GM12864 (cell line): ENCODE results near the gene ABCA9.
"Not testable (repeated sequence)": the region's sequence is repeated elsewhere in the genome, so short reads cannot be mapped to it uniquely, and the experiment has no call there.

ENCODE experiments used
- DNase-seq: peaks from one replicate; pipeline ENCODE4 v3.0.0-alpha.2; 2011; ENCODE audit warnings: low read depth
- H3K4me3 ChIP-seq: 2 replicates; pipeline ENCODE4 v1.5.1; 2011; ENCODE audit warnings: mild to moderate bottlenecking, low read depth, low read length, control low read depth
- TF ChIP-seq, protein P1 (sequence below): IDR thresholded peaks from 2 replicates; pipeline ENCODE4 v1.5.1; 2011; ENCODE audit warnings: low read depth, mild to moderate bottlenecking, moderate library complexity, low read length, control low read depth, inconsistent platforms; ENCODE audit errors: missing control alignments

The ABCA9 gene

DNA sequence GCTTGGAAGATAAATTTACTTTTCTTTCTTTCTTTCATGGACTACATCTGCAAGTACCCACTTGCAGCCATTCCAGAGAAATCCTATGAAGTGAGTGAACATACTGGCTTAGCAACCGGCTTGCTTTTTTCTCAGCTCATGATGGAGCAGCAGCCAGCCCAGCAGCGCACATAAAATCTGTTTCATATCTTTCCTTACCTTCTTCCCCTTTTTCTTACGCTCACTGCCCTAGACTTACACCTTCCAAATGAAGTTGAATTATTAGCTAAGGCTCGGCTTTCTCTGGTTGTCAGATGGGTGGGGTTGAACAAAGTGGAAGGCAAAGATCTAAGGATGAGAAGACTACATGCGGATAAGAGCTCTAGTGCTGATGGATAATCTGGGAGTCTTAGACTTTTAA is 91.6 kb downstream of the ABCA9 start:
- H3K4me3 ChIP-seq = no peak overlapping the region
- TF ChIP-seq, protein P1, sequence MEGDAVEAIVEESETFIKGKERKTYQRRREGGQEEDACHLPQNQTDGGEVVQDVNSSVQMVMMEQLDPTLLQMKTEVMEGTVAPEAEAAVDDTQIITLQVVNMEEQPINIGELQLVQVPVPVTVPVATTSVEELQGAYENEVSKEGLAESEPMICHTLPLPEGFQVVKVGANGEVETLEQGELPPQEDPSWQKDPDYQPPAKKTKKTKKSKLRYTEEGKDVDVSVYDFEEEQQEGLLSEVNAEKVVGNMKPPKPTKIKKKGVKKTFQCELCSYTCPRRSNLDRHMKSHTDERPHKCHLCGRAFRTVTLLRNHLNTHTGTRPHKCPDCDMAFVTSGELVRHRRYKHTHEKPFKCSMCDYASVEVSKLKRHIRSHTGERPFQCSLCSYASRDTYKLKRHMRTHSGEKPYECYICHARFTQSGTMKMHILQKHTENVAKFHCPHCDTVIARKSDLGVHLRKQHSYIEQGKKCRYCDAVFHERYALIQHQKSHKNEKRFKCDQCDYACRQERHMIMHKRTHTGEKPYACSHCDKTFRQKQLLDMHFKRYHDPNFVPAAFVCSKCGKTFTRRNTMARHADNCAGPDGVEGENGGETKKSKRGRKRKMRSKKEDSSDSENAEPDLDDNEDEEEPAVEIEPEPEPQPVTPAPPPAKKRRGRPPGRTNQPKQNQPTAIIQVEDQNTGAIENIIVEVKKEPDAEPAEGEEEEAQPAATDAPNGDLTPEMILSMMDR = no peak
- no peak for DNase-seq

DNA sequence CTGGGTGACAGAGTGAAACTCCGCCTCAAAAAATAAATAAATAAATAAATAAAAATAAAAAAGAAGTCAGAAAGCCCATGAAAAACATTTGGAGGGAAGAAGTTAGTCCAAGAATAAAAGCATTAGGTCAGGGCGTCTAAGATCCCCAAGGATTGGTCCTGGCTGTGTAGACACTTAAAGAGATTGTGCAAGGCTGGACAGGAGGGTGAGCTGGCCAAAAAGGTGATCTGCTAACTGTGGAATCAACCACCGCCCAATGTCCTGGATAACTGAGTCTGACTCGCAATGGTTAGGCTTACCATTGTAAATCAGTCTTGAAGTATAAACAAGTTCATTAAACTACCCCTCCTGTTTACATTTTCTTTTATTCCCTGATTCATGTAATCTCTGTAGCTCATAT is 96.8 kb downstream of the ABCA9 start:
- no peak for DNase-seq
- H3K4me3 ChIP-seq = no peak overlapping the region
- TF ChIP-seq, protein P1 = no peak

DNA sequence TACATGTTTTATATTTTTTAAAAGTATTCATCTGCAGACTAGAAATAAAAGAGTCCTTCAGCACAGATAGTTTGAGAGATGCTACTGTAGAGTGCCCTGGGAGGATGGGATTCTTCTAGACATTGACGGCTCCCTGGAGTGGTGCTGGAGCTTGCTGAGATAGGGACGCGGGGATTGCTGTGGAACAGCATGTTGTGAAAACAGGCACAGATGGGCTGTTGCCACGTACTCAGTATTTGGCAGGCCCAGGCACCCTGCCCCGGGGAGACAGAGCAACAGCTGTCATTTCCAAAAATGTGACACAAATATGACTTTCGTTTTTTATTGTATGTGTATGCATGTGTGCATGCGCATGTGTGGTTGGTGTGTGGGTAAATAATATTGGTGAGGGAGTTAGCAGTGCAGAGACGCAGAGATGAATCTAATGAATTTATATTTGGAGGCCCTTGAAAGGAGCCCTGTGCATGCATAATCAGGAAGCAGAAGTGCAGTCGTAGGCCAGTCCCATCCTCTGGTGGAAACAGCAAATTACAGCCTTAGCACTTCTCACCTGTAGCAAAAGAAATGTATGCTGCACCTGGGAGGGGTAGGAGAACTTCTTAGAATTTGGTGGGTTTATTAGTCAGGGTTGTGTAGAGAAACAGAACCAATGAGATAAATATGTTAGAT is 99.4 kb downstream of the ABCA9 start:
- TF ChIP-seq, protein P1 = no peak
- no peak for DNase-seq
- no peak overlapping the region for H3K4me3 ChIP-seq

- H3K4me3 ChIP-seq, DNase-seq: not testable (repeated sequence)
These were observed 101.6 kb downstream of the ABCA9 start for GRCh38 chr17:68959117-68959516.

- no peak for DNase-seq
- no peak overlapping the region for H3K4me3 ChIP-seq
- TF ChIP-seq, protein P1 = no peak
These were observed 102.8 kb downstream of the ABCA9 start for GRCh38 chr17:68957944-68958343.

GRCh38 chr17:68955181-68955841 is 105.4 kb downstream of the ABCA9 start, which contains the start of gene ABCA8:
Gene ABCA8, minus strand, starts transcription at chr17:68955392. Its CDS starts 13,358 bp downstream, at chr17:68942034.
- no peak within 1 kb of the TSS for H3K4me3 ChIP-seq
- TF ChIP-seq, protein P1 = no peak
- DNase-seq = no peak

GRCh38 chr17:68954146-68954896 is 106.4 kb downstream of the ABCA9 start:
- H3K4me3 ChIP-seq = no peak overlapping the region
- DNase-seq = no peak
- TF ChIP-seq, protein P1 = no peak
